ENCODE results near the gene TTLL9. TPM values are rescaled to one million over a fixed set of nuclear protein-coding genes. Genes with fewer than 3 reads are reported as not detected.
A peak's percentile ranks its signal among the peaks of the same experiment; 100 is the strongest.

The TTLL9 gene
- total RNA-seq, 1 experiment from 2014 or later, result not detected

DNA sequence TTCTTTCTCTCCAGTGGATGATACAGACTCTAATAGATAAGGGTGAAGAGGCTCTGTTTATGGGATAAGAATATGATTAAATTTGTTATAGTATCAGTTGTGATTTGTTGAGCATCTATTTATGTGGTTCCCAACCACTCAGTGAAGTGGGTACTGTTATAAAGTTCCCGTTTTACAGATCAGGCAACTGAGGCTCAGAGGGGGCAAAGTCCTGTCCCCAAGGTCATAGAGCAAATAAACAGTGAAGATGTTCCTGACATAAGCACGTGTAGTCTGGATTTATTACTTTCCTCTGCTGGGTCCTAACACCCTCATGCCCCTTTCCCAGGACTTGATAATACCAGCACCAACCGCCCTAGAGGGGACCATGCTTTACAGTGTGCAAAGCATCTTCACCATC lies 4.2 kb upstream of the TTLL9 start:
- no peak for DNase-seq (ENCODE audit: low spot score)
- intact Hi-C loops (cut with micrococcal nuclease; ENCODE audit: unreplicated experiment), result no loop called here
- H3K27me3 ChIP-seq (replicated peaks; ENCODE audit: insufficient read depth, low read depth, low read length, poor library complexity), result peaks cover 35% of the 10 kb centered on the region
- H3K9me3 ChIP-seq (ENCODE audit: low read depth, low read length, poor library complexity, severe bottlenecking), result no peaks in the 10 kb centered on the region
- no peaks in the 10 kb centered on the region for H3K36me3 ChIP-seq (ENCODE audit: insufficient read depth, low read length, poor library complexity, severe bottlenecking)
- POLR2A ChIA-PET (ENCODE audit: low non-redundant PET), result no interaction called here
- no peak overlapping the region for H3K27ac ChIP-seq (ENCODE audit: low read depth, low read length, poor library complexity, severe bottlenecking)
- CTCF ChIA-PET, result no interaction called here
- no peak overlapping the region for H3K4me3 ChIP-seq (ENCODE audit: low read depth, low read length, poor library complexity, severe bottlenecking)
- no peak for TF ChIP-seq EZH2 (IDR thresholded peaks at IDR 0.05; ENCODE audit: borderline replicate concordance, low read depth, low read length, poor library complexity, severe bottlenecking)
- TF ChIP-seq, protein P1, sequence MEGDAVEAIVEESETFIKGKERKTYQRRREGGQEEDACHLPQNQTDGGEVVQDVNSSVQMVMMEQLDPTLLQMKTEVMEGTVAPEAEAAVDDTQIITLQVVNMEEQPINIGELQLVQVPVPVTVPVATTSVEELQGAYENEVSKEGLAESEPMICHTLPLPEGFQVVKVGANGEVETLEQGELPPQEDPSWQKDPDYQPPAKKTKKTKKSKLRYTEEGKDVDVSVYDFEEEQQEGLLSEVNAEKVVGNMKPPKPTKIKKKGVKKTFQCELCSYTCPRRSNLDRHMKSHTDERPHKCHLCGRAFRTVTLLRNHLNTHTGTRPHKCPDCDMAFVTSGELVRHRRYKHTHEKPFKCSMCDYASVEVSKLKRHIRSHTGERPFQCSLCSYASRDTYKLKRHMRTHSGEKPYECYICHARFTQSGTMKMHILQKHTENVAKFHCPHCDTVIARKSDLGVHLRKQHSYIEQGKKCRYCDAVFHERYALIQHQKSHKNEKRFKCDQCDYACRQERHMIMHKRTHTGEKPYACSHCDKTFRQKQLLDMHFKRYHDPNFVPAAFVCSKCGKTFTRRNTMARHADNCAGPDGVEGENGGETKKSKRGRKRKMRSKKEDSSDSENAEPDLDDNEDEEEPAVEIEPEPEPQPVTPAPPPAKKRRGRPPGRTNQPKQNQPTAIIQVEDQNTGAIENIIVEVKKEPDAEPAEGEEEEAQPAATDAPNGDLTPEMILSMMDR (conservative IDR thresholded peaks at IDR 0.05; ENCODE audit: low read depth, low read length), result no peak
- BruUV-seq (replicated peaks), result no TSS peak
- peaks cover 4% of the 10 kb centered on the region for H3K4me1 ChIP-seq (ENCODE audit: insufficient read depth, low read length, poor library complexity, severe bottlenecking)

DNA sequence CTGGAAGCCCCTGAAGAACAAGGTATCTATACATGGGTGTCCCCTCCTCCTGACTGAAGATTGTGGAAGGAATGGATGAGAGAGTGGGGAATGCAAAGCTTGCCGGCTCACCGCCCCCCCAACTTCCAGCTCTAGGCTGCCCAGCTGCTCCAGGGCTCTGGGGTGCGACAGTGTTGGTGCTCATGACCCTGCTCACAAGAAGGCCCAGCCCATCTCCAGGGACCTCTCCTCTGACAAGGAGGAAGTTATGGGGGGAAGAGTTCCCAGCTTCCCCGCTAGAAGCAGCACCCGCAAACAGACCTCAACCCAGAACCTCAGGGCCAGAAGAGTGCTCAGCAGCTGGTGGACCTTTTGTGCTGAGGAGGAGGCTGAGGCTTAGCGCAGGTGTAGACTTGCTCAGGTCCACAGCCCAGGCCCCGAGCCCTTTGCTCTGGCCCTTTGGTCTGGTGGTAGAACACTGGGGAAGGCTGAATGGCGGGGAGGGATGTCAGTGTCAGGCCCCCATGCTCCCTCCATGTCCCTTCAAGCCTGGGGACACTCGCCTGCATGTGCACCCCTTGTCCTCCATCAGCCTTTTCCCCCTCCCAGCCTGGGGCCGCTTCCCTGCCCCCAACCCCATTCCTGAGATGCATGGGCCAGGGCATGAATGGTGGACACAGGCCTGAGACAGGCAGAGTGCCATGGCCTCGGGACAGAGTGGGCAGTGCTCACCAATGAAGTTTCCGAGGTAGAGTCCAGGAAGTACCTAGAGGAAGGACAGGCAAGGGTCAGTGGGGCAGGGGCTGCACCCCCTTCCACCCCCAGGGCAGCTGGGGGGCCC lies 1.4 kb upstream of the TTLL9 start:
- H3K4me3 ChIP-seq (ENCODE audit: low read depth, low read length, poor library complexity, severe bottlenecking), result no peak overlapping the region
- BruUV-seq (replicated peaks), result no TSS peak
- H3K36me3 ChIP-seq (ENCODE audit: insufficient read depth, low read length, poor library complexity, severe bottlenecking), result no peaks in the 10 kb centered on the region
- H3K4me1 ChIP-seq (ENCODE audit: insufficient read depth, low read length, poor library complexity, severe bottlenecking), result no peaks in the 10 kb centered on the region
- H3K27ac ChIP-seq (ENCODE audit: low read depth, low read length, poor library complexity, severe bottlenecking), result no peak overlapping the region
- intact Hi-C loops (cut with micrococcal nuclease; ENCODE audit: unreplicated experiment), result no loop called here
- TF ChIP-seq, protein P1 (conservative IDR thresholded peaks at IDR 0.05; ENCODE audit: low read depth, low read length), result no peak
- TF ChIP-seq EZH2 (IDR thresholded peaks at IDR 0.05; ENCODE audit: borderline replicate concordance, low read depth, low read length, poor library complexity, severe bottlenecking), result no peak
- no peak for DNase-seq (ENCODE audit: low spot score)
- ChIA-PET POLR2A (ENCODE audit: low non-redundant PET) (no interaction called here), CTCF (no interaction called here)
- H3K27me3 ChIP-seq (replicated peaks; ENCODE audit: insufficient read depth, low read depth, low read length, poor library complexity), result peaks cover 54% of the 10 kb centered on the region
- H3K9me3 ChIP-seq (ENCODE audit: low read depth, low read length, poor library complexity, severe bottlenecking), result no peaks in the 10 kb centered on the region

GRCh38 chr20:31869673-31869941 lies 827 bp upstream of the TTLL9 start:
- no peak for DNase-seq (ENCODE audit: low spot score)
- peaks cover 54% of the 10 kb centered on the region for H3K27me3 ChIP-seq (replicated peaks; ENCODE audit: insufficient read depth, low read depth, low read length, poor library complexity)
- intact Hi-C loops (cut with micrococcal nuclease; ENCODE audit: unreplicated experiment), result no loop called here
- no TSS peak for BruUV-seq (replicated peaks)
- CTCF ChIA-PET, result no interaction called here
- H3K27ac ChIP-seq (ENCODE audit: low read depth, low read length, poor library complexity, severe bottlenecking), result no peak overlapping the region
- no peaks in the 10 kb centered on the region for H3K36me3 ChIP-seq (ENCODE audit: insufficient read depth, low read length, poor library complexity, severe bottlenecking)
- peak overlapping the region; percentile 49 for H3K4me3 ChIP-seq (ENCODE audit: low read depth, low read length, poor library complexity, severe bottlenecking)
- no peaks in the 10 kb centered on the region for H3K4me1 ChIP-seq (ENCODE audit: insufficient read depth, low read length, poor library complexity, severe bottlenecking)
- POLR2A ChIA-PET (ENCODE audit: low non-redundant PET), result no interaction called here
- TF ChIP-seq, protein P1 (conservative IDR thresholded peaks at IDR 0.05; ENCODE audit: low read depth, low read length), result no peak
- TF ChIP-seq EZH2 (IDR thresholded peaks at IDR 0.05; ENCODE audit: borderline replicate concordance, low read depth, low read length, poor library complexity, severe bottlenecking), result no peak
- no peaks in the 10 kb centered on the region for H3K9me3 ChIP-seq (ENCODE audit: low read depth, low read length, poor library complexity, severe bottlenecking)
